SK-N-MC (cell line): Measurements from ENCODE around the gene SPDYE6.
"Not testable (repeated sequence)": the region's sequence is repeated elsewhere in the genome, so short reads cannot be mapped to it uniquely, and the experiment has no call there.

ENCODE experiments used
- EZH2 ChIP-seq: fragments of 200-600 bp; sonication (generic); IDR thresholded peaks from one replicate; pipeline ENCODE4 v1.6.1; 2017; ENCODE audit warnings: antibody characterized with exemption
- POLR2AphosphoS5 ChIP-seq: IDR thresholded peaks from 2 replicates; pipeline ENCODE4 v1.6.1; 2012; ENCODE audit warnings: mild to moderate bottlenecking, low read depth, low read length, borderline replicate concordance

- not testable (repeated sequence) for TF ChIP-seq EZH2, POLR2AphosphoS5
Measured at GRCh38 chr7:102301367-102301766, 54.9 kb downstream of the SPDYE6 start.
